Natural killer cell (primary cell): ENCODE measurements around the gene TLE1. TPM values are rescaled to one million over a fixed set of nuclear protein-coding genes. Genes with fewer than 3 reads are reported as not detected.

Experiments
- ATAC-seq, 3 donors: fragments of 150-1000 bp in 2 of 3; fragments of 200-7000 bp in 1 of 3; cut with Tn5 transposase; 1 replicate in 1 of 3; 2 replicates in 2 of 3; pipeline ENCODE4 v1.10.0; 2021; ENCODE audit warnings: mild to moderate bottlenecking in 2 of 3, moderate library complexity in 2 of 3
- DNase-seq, 2 donors: peaks; one replicate each; pipeline versions ENCODE4 v3.0.0 to v3.0.0-alpha.2; 2013 to 2021; ENCODE audit warnings: mixed read lengths in 1 of 2
- H3K27ac ChIP-seq: one replicate; pipeline ENCODE4 v1.5.1; 2013; ENCODE audit warnings: mild to moderate bottlenecking, low read length
- H3K27me3 ChIP-seq: one replicate; pipeline ENCODE4 v1.6.1; 2013; ENCODE audit warnings: low read length; ENCODE audit not compliant: control insufficient read depth, insufficient read depth
- H3K36me3 ChIP-seq: one replicate; pipeline ENCODE4 v1.6.1; 2013; ENCODE audit warnings: low read length; ENCODE audit not compliant: control insufficient read depth, insufficient read depth
- H3K4me1 ChIP-seq: one replicate; pipeline ENCODE4 v1.6.1; 2013; ENCODE audit warnings: low read length; ENCODE audit not compliant: control insufficient read depth, insufficient read depth
- H3K4me3 ChIP-seq: one replicate; pipeline ENCODE4 v1.5.1; 2013; ENCODE audit warnings: low read length
- H3K9me3 ChIP-seq: one replicate; pipeline ENCODE4 v1.6.1; 2013; ENCODE audit warnings: low read length; ENCODE audit not compliant: control insufficient read depth, insufficient read depth
- H3K27ac Mint-ChIP-seq, 2 donors: one replicate each; pipeline ENCODE4 v1.8.0; 2022; ENCODE audit warnings: mild to moderate bottlenecking in 2 of 2, mixed read lengths in 2 of 2, moderate library complexity in 1 of 2
- H3K27me3 Mint-ChIP-seq, 2 donors: one replicate each; pipeline ENCODE4 v1.8.0; 2022; ENCODE audit warnings: low read depth in 2 of 2, mixed read lengths in 2 of 2
- H3K36me3 Mint-ChIP-seq: one replicate; pipeline ENCODE4 v1.8.0; 2022; ENCODE audit warnings: mixed read lengths
- H3K4me1 Mint-ChIP-seq, 2 donors: one replicate each; pipeline ENCODE4 v1.8.0; 2022; ENCODE audit warnings: mixed read lengths in 2 of 2
- H3K4me3 Mint-ChIP-seq: one replicate; pipeline ENCODE4 v1.8.0; 2022; ENCODE audit warnings: mild to moderate bottlenecking, moderate library complexity, mixed read lengths
- H3K9me3 Mint-ChIP-seq, 2 donors: one replicate each; pipeline ENCODE4 v1.8.0; 2022; ENCODE audit warnings: mixed read lengths in 2 of 2
- CTCF ChIP-seq: fragments of 200-600 bp; IDR thresholded peaks from one replicate; pipeline ENCODE4 v1.8.0; 2022; ENCODE audit warnings: antibody characterized with exemption
- WGBS: methylation state at CpG from one replicate; pipeline ENCODE4 v1.1.7; 2013; ENCODE audit warnings: missing lambda C conversion rate; ENCODE audit not compliant: insufficient coverage; 5-methylcytosine and 5-hydroxymethylcytosine counted together
- intact Hi-C: fragments of 100-400 bp; cut with micrococcal nuclease; formaldehyde crosslinking; loops from one replicate; pipeline ENCODE4 v1.14.2; 2022
- total RNA-seq, 4 donors: library from RNA; stranded (reverse); fragments of 120-200 nt in 1 of 4; gene quantifications; one replicate each; pipeline versions ENCODE4 v1.2.3 to v1.2.4, GENCODE V29; 2013 to 2022

TLE1 gene
- total RNA-seq, 3 donors from 2014 or later (not counting 1 experiment from before 2014, with no cell fraction given) = 38.8 to 58.9 (median 44.5) TPM

- WGBS = 45% methylated on average over 15 of the region's 15 CpGs
- Histone ChIP-seq H3K27me3 (no peaks in the 10 kb centered on the region), H3K27ac (no peak overlapping the region), H3K36me3 (peaks cover 27% of the 10 kb centered on the region), H3K4me1 (peaks cover 25% of the 10 kb centered on the region), H3K9me3 (no peaks in the 10 kb centered on the region), H3K4me3 (no peak overlapping the region)
- Mint-ChIP-seq H3K4me1 (peaks cover 39 to 50% of the 10 kb centered on the region in 2 donors), H3K4me3 (peak overlapping the region; percentile 0), H3K36me3 (peaks cover 15% of the 10 kb centered on the region), H3K9me3 (no peaks in the 10 kb centered on the region), H3K27me3 (no peaks in the 10 kb centered on the region), H3K27ac (peak overlapping the region; percentile 68 to 78)
- no peak for TF ChIP-seq CTCF
- ATAC-seq (peak in 1 of 3 donors; percentile 56), DNase-seq (no peak)
- intact Hi-C loops = no loop called here
These were observed 96.5 kb downstream of the TLE1 start for GRCh38 chr9:81592887-81593266.

GRCh38 chr9:81591791-81592190, 97.6 kb downstream of the TLE1 start:
- no peak overlapping the region for H3K27ac ChIP-seq
- Mint-ChIP-seq H3K4me3 (no peak overlapping the region), H3K27me3 (no peaks in the 10 kb centered on the region), H3K4me1 (peaks cover 29 to 39% of the 10 kb centered on the region in 2 donors), H3K36me3 (peaks cover 15% of the 10 kb centered on the region), H3K27ac (no peak overlapping the region), H3K9me3 (no peaks in the 10 kb centered on the region)
- ATAC-seq (no peak), DNase-seq (no peak)
- H3K36me3 ChIP-seq = peaks cover 33% of the 10 kb centered on the region
- no peak overlapping the region for H3K4me3 ChIP-seq
- WGBS = 83% methylated on average over 9 of the region's 12 CpGs
- TF ChIP-seq CTCF = no peak
- H3K9me3 ChIP-seq = no peaks in the 10 kb centered on the region
- intact Hi-C loops = no loop called here
- H3K4me1 ChIP-seq = peaks cover 14% of the 10 kb centered on the region
- H3K27me3 ChIP-seq = no peaks in the 10 kb centered on the region

GRCh38 chr9:81590688-81591087, 98.7 kb downstream of the TLE1 start:
- ATAC-seq (no peak), DNase-seq (no peak)
- Histone ChIP-seq H3K9me3 (no peaks in the 10 kb centered on the region), H3K4me1 (peaks cover 7% of the 10 kb centered on the region), H3K27ac (no peak overlapping the region), H3K27me3 (no peaks in the 10 kb centered on the region), H3K36me3 (peaks cover 34% of the 10 kb centered on the region), H3K4me3 (no peak overlapping the region)
- WGBS = 95% methylated on average over 15 of the region's 16 CpGs
- Mint-ChIP-seq H3K4me1 (peaks cover 18 to 28% of the 10 kb centered on the region in 2 donors), H3K4me3 (no peak overlapping the region), H3K27ac (no peak overlapping the region), H3K27me3 (no peaks in the 10 kb centered on the region), H3K9me3 (no peaks in the 10 kb centered on the region), H3K36me3 (peaks cover 15% of the 10 kb centered on the region)
- TF ChIP-seq CTCF = no peak
- intact Hi-C loops = no loop called here

- WGBS = 92% methylated on average over 9 of the region's 9 CpGs
- Histone ChIP-seq H3K9me3 (no peaks in the 10 kb centered on the region), H3K27ac (no peak overlapping the region), H3K4me1 (peaks cover 7% of the 10 kb centered on the region), H3K4me3 (no peak overlapping the region), H3K27me3 (no peaks in the 10 kb centered on the region), H3K36me3 (peaks cover 38% of the 10 kb centered on the region)
- Mint-ChIP-seq H3K27me3 (no peaks in the 10 kb centered on the region), H3K36me3 (peaks cover 15% of the 10 kb centered on the region), H3K9me3 (no peaks in the 10 kb centered on the region), H3K4me3 (no peak overlapping the region), H3K4me1 (peaks cover 17 to 23% of the 10 kb centered on the region in 2 donors), H3K27ac (peak overlapping the region in 1 of 2 donors; percentile 61)
- intact Hi-C loops = no loop called here
- TF ChIP-seq CTCF = no peak
- DNase-seq (no peak), ATAC-seq (no peak)
These were observed 99.5 kb downstream of the TLE1 start for GRCh38 chr9:81589819-81590218.
